Osteocyte (in vitro differentiated cells): Measurements from ENCODE around the gene CBX6. TPM values are rescaled to one million over a fixed set of nuclear protein-coding genes. Genes with fewer than 3 reads are reported as not detected.

Source experiments
- DNase-seq: peaks from one replicate; pipeline ENCODE4 v3.0.0; 2021; ENCODE audit warnings: mixed read lengths; ENCODE audit not compliant: unreplicated experiment; ENCODE audit errors: extremely low spot score
- H3K27ac Mint-ChIP-seq: one replicate; pipeline ENCODE4 v1.8.0; 2021; ENCODE audit warnings: mild to moderate bottlenecking, mixed read lengths; ENCODE audit not compliant: unreplicated experiment
- H3K27me3 Mint-ChIP-seq: one replicate; pipeline ENCODE4 v1.8.0; 2021; ENCODE audit warnings: mixed read lengths; ENCODE audit not compliant: unreplicated experiment
- H3K36me3 Mint-ChIP-seq: one replicate; pipeline ENCODE4 v1.8.0; 2021; ENCODE audit warnings: mixed read lengths; ENCODE audit not compliant: unreplicated experiment
- H3K4me1 Mint-ChIP-seq: one replicate; pipeline ENCODE4 v1.8.0; 2021; ENCODE audit warnings: mixed read lengths; ENCODE audit not compliant: unreplicated experiment
- H3K4me3 Mint-ChIP-seq: one replicate; pipeline ENCODE4 v1.8.0; 2021; ENCODE audit warnings: mild to moderate bottlenecking, moderate library complexity, mixed read lengths; ENCODE audit not compliant: unreplicated experiment
- H3K9me3 Mint-ChIP-seq: one replicate; pipeline ENCODE4 v1.8.0; 2021; ENCODE audit warnings: mixed read lengths; ENCODE audit not compliant: unreplicated experiment
- total RNA-seq: library from RNA; stranded (reverse); gene quantifications from 2 replicates; pipeline ENCODE4 v1.2.1, GENCODE V29; 2021
- TF ChIP-seq, protein P1 (sequence below): fragments of 200-600 bp; sonication (generic); IDR thresholded peaks from 2 replicates; pipeline ENCODE4 v1.5.0; 2021; ENCODE audit warnings: antibody characterized with exemption, mild to moderate bottlenecking, moderate library complexity

The CBX6 gene
- total RNA-seq, 1 donor from 2014 or later = 86.2 TPM

DNA sequence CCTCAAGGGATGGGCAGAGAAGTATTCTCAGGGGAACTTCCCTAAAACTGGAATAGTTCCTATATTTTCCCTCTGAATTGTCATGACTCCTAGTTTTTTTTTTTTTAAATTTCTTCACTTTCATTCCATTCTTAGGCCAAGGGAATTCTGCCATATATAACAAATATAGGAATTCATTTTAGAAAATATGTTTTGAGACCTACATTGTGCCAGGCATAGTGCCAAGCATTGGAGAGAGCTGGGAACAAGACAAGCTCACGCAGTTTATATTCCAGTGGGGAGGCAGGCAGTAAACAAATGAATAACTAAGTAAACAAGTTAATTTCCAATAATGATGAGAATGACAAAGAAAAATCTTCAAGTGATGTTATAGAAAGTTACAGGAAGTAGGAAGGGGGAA, 25.6 kb downstream of the CBX6 start:
- Mint-ChIP-seq H3K36me3 (no peaks in the 10 kb centered on the region), H3K4me3 (no peak overlapping the region), H3K4me1 (peaks cover 10% of the 10 kb centered on the region), H3K27ac (no peak overlapping the region), H3K27me3 (peaks cover 54% of the 10 kb centered on the region), H3K9me3 (no peaks in the 10 kb centered on the region)
- TF ChIP-seq, protein P1, sequence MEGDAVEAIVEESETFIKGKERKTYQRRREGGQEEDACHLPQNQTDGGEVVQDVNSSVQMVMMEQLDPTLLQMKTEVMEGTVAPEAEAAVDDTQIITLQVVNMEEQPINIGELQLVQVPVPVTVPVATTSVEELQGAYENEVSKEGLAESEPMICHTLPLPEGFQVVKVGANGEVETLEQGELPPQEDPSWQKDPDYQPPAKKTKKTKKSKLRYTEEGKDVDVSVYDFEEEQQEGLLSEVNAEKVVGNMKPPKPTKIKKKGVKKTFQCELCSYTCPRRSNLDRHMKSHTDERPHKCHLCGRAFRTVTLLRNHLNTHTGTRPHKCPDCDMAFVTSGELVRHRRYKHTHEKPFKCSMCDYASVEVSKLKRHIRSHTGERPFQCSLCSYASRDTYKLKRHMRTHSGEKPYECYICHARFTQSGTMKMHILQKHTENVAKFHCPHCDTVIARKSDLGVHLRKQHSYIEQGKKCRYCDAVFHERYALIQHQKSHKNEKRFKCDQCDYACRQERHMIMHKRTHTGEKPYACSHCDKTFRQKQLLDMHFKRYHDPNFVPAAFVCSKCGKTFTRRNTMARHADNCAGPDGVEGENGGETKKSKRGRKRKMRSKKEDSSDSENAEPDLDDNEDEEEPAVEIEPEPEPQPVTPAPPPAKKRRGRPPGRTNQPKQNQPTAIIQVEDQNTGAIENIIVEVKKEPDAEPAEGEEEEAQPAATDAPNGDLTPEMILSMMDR = no peak
- no peak for DNase-seq

DNA sequence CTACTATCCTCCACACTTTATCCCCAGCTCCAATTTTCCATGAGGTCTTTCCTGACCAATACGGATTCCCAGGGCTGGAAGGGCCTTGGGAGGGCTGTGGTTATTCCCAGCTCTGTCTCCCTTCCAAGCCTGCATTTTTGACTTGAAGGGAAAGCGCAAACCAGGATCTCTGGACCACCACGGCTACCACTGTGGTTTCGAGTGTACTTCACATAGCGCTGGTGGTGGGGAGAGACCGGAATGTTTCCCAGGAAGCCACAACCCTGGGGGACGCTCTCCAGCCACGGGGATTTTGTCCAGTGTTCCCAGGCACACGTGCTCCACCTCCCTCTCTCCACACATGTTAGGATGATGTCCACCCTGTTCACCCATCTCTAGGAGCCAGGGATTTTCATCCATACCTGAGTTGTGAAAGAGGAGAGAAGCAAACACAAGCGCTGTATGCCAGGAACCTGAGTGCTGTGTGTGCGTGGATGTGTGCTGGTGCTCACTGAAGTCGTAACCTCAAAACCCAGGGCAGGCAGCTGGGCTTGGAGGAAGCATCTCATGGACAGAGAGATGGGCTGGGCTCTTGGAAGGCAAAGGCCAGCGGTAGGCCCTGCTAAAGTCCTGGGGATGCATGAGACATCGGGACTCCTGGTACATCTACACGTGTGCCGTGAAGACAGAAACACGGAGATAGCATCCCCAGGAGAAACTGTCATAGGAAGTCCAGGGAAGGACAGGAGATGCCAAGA, 26.8 kb downstream of the CBX6 start:
- H3K9me3 Mint-ChIP-seq = no peaks in the 10 kb centered on the region
- peaks cover 10% of the 10 kb centered on the region for H3K4me1 Mint-ChIP-seq
- peak overlapping the region; percentile 32 for H3K4me3 Mint-ChIP-seq
- H3K36me3 Mint-ChIP-seq = no peaks in the 10 kb centered on the region
- no peak for DNase-seq
- H3K27me3 Mint-ChIP-seq = peaks cover 58% of the 10 kb centered on the region
- H3K27ac Mint-ChIP-seq = no peak overlapping the region
- TF ChIP-seq, protein P1 = no peak

- Mint-ChIP-seq H3K4me1 (peaks cover 10% of the 10 kb centered on the region), H3K36me3 (no peaks in the 10 kb centered on the region), H3K9me3 (no peaks in the 10 kb centered on the region), H3K4me3 (peak overlapping the region; percentile 32), H3K27ac (no peak overlapping the region), H3K27me3 (peaks cover 62% of the 10 kb centered on the region)
- TF ChIP-seq, protein P1 = no peak
- no peak for DNase-seq
These were observed 27.6 kb downstream of the CBX6 start for GRCh38 chr22:38844315-38845003.

DNA sequence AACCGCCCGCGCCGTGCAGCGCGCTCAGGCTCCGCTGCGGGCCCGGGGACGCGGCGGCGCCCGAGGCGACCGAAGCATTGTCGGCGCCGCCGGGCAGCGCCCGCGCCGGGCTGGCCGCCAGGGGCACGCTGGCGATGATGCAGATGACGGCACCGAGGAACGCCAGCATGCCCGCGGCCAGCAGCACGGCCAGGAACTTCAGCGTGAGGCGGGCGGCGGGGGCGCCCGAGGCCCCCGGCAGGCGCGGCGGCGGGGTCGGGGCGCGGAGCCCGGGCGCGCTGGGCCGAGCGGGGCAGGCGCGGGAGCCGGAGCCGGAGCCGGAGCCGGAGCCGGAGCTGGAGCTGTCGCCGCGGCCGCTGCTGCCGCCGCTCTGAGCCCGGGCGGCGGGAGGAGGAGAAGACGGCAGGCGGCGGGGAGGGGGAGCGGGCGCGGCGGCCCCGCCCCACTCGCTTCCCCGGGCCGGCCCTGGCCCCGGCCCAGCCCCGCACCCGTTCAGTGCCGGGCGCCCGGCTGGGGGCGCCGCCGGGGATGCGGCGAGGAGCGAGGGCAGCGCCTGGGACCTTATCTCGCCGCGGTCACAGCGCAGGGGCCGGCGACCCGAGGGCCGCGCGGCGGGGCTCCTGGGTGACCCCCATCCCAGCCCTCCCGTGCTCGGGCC, 28.2 kb downstream of the CBX6 start, which contains the start of gene NPTXR:
Gene NPTXR (minus strand): TSS at position 372 of the 658 bp plus-strand sequence.
- no peak for DNase-seq
- no peak within 1 kb of the TSS for H3K27ac Mint-ChIP-seq

More for the DNA sequence above, 28.2 kb downstream of the CBX6 start, which contains the start of gene NPTXR:
- TF ChIP-seq, protein P1 = no peak
- no peaks in the 10 kb centered on the region for H3K9me3 Mint-ChIP-seq
- peaks cover 59% of the 10 kb centered on the region for H3K27me3 Mint-ChIP-seq
- no peaks in the 10 kb centered on the region for H3K36me3 Mint-ChIP-seq
- H3K4me1 Mint-ChIP-seq = peaks cover 10% of the 10 kb centered on the region
- H3K4me3 Mint-ChIP-seq = peak within 1 kb of the TSS; percentile 65
